Measurements from ENCODE around the gene MAPKAPK5.
"Not testable (repeated sequence)": the region's sequence is repeated elsewhere in the genome, so short reads cannot be mapped to it uniquely, and the experiment has no call there.

GRCh38 chr12:111829635-111830034 lies 12.4 kb upstream of the MAPKAPK5 start:
- TF ChIP-seq CTCF (IDR thresholded peaks at IDR 0.05; ENCODE audit: extremely low read depth in 1 of 2, insufficient read depth in 1 of 2, low read depth in 1 of 2, low read length in 2 of 2); POLR2A (IDR thresholded peaks at IDR 0.05; ENCODE audit: low read depth, low read length); POLR2AphosphoS5 (IDR thresholded peaks at IDR 0.05; ENCODE audit: insufficient read depth, low read depth, low read length): not testable (repeated sequence)

Data from endothelial cell of umbilical vein (primary cell).